CD14-positive monocyte (primary cell): Measurements from ENCODE around the gene TNFRSF18. TPM values are rescaled to one million over a fixed set of nuclear protein-coding genes. Genes with fewer than 3 reads are reported as not detected.

Source experiments
- DNase-seq, 3 donors: peaks; one replicate each; pipeline ENCODE4 v3.0.0-alpha.2; 2011 to 2022
- H2AFZ ChIP-seq: 2 replicates; pipeline ENCODE4 v1.6.0; 2012; ENCODE audit warnings: mild to moderate bottlenecking, low read depth, low read length, inconsistent platforms; ENCODE audit not compliant: insufficient read depth, poor library complexity, severe bottlenecking
- H3K27ac ChIP-seq, 2 donors: 1 replicate in 1 of 2; 2 replicates in 1 of 2; pipeline ENCODE4 v1.5.1; 2012 to 2013; ENCODE audit warnings: low read length in 2 of 2, control low read depth in 1 of 2, inconsistent platforms in 1 of 2, low read depth in 1 of 2, mild to moderate bottlenecking in 1 of 2
- H3K27me3 ChIP-seq, 2 donors: one replicate each; pipeline versions ENCODE4 v1.6.0 to v1.6.1; 2011 to 2013; ENCODE audit warnings: low read length in 2 of 2; ENCODE audit not compliant: control insufficient read depth in 2 of 2, insufficient read depth in 2 of 2
- H3K36me3 ChIP-seq, 2 donors: replicated peaks in 1 of 2; 1 replicate in 1 of 2; 2 replicates in 1 of 2; pipeline versions ENCODE4 v1.5.1 to v1.6.1; 2012 to 2013; ENCODE audit warnings: low read length in 2 of 2, control low read depth in 1 of 2, inconsistent platforms in 1 of 2, mild to moderate bottlenecking in 1 of 2; ENCODE audit not compliant: insufficient read depth in 2 of 2, control insufficient read depth in 1 of 2
- H3K4me1 ChIP-seq, 2 donors: 1 replicate in 1 of 2; 2 replicates in 1 of 2; pipeline versions ENCODE4 v1.5.1 to v1.6.1; 2012 to 2013; ENCODE audit warnings: low read length in 2 of 2, control low read depth in 1 of 2, inconsistent platforms in 1 of 2, mild to moderate bottlenecking in 1 of 2, moderate library complexity in 1 of 2; ENCODE audit not compliant: insufficient read depth in 2 of 2, control insufficient read depth in 1 of 2
- H3K4me2 ChIP-seq: replicated peaks from 2 replicates; pipeline ENCODE3; 2012; ENCODE audit warnings: low read length, moderate library complexity, mild to moderate bottlenecking; ENCODE audit not compliant: poor library complexity, severe bottlenecking; ENCODE audit errors: extremely low read depth
- H3K4me3 ChIP-seq, 3 experiments: fragments of 200-600 bp in 1 of 3; sonication (generic) in 1 of 3; replicated peaks in 1 of 3; 1 replicate in 2 of 3; 2 replicates in 1 of 3; pipeline ENCODE4 v1.5.1; 2011 to 2013; ENCODE audit warnings: low read length in 3 of 3, mild to moderate bottlenecking in 3 of 3, control low read depth in 2 of 3, low read depth in 2 of 3, inconsistent platforms in 1 of 3, moderate library complexity in 1 of 3
- H3K79me2 ChIP-seq: 2 replicates; pipeline ENCODE4 v1.6.0; 2012; ENCODE audit warnings: mild to moderate bottlenecking, control low read depth, inconsistent platforms, low read length, moderate library complexity; ENCODE audit not compliant: insufficient read depth
- H3K9ac ChIP-seq: 2 replicates; pipeline ENCODE4 v1.6.0; 2017; ENCODE audit warnings: low read length, mild to moderate bottlenecking; ENCODE audit not compliant: insufficient read depth, poor library complexity, severe bottlenecking
- H3K9me3 ChIP-seq, 2 donors: replicated peaks in 1 of 2; 1 replicate in 1 of 2; 2 replicates in 1 of 2; pipeline versions ENCODE4 v1.5.1 to v1.6.1; 2012 to 2013; ENCODE audit warnings: low read length in 2 of 2, control low read depth in 1 of 2; ENCODE audit not compliant: control insufficient read depth in 1 of 2, insufficient read depth in 1 of 2
- H4K20me1 ChIP-seq: 2 replicates; pipeline ENCODE4 v1.6.0; 2012; ENCODE audit warnings: mild to moderate bottlenecking, low read length, control low read depth, moderate library complexity; ENCODE audit not compliant: insufficient read depth
- H3K27ac Mint-ChIP-seq, 7 donors: one replicate each; pipeline ENCODE4 v1.8.0; 2020; ENCODE audit warnings: mild to moderate bottlenecking in 7 of 7, mixed read lengths in 7 of 7, moderate library complexity in 6 of 7, inconsistent platforms in 2 of 7
- H3K27me3 Mint-ChIP-seq, 3 donors: one replicate each; pipeline ENCODE4 v1.8.0; 2021 to 2022; ENCODE audit warnings: low read depth in 3 of 3, mild to moderate bottlenecking in 3 of 3, mixed read lengths in 3 of 3, moderate library complexity in 3 of 3, inconsistent platforms in 1 of 3
- H3K36me3 Mint-ChIP-seq, 2 donors: one replicate each; pipeline ENCODE4 v1.8.0; 2020; ENCODE audit warnings: mixed read lengths in 2 of 2, inconsistent platforms in 1 of 2, mild to moderate bottlenecking in 1 of 2
- H3K4me1 Mint-ChIP-seq: one replicate; pipeline ENCODE4 v1.8.0; 2020; ENCODE audit warnings: mild to moderate bottlenecking, mixed read lengths
- H3K4me3 Mint-ChIP-seq, 2 donors: one replicate each; pipeline ENCODE4 v1.8.0; 2020; ENCODE audit warnings: mild to moderate bottlenecking in 2 of 2, mixed read lengths in 2 of 2, moderate library complexity in 1 of 2
- H3K9me3 Mint-ChIP-seq, 7 donors: one replicate each; pipeline ENCODE4 v1.8.0; 2020 to 2022; ENCODE audit warnings: mixed read lengths in 7 of 7, mild to moderate bottlenecking in 6 of 7, moderate library complexity in 6 of 7, inconsistent platforms in 2 of 7
- WGBS: methylation state at CpG from one replicate; pipeline ENCODE4 v1.1.5; 2013; ENCODE audit warnings: missing lambda C conversion rate; ENCODE audit not compliant: insufficient coverage; 5-methylcytosine and 5-hydroxymethylcytosine counted together
- intact Hi-C, 2 donors: fragments of 100-400 bp; cut with micrococcal nuclease; formaldehyde crosslinking; loops; one replicate each; pipeline versions ENCODE4 v1.15.0 to v1.15.1; 2023
- polyA plus RNA-seq, 3 donors: library from polyadenylated mRNA; depleted of rRNA in 1 of 3; unstranded in 2 of 3; stranded (reverse) in 1 of 3; fragments of 300-500 nt in 2 of 3; fragments of >200 nt in 1 of 3; fragmentation: Illumina TruSeq in 2 of 3; gene quantifications; 1 replicate in 2 of 3; 2 replicates in 1 of 3; pipeline ENCODE4 v1.2.3, GENCODE V29; 2012 to 2021
- TF ChIP-seq, protein P1 (sequence below): fragments of 200-600 bp; IDR thresholded peaks from one replicate; pipeline ENCODE4 v1.8.0; 2022; ENCODE audit warnings: antibody characterized with exemption, mild to moderate bottlenecking

TNFRSF18 gene
- polyA plus RNA-seq, 3 donors, result not detected

GRCh38 chr1:1223891-1224290 lies 17.5 kb upstream of the TNFRSF18 start:
- no peaks in the 10 kb centered on the region for H3K27me3 ChIP-seq
- H3K9ac ChIP-seq, result no peak overlapping the region
- H3K9me3 ChIP-seq, result no peaks in the 10 kb centered on the region
- 96% methylated on average over 20 of the region's 21 CpGs for WGBS
- Mint-ChIP-seq H3K9me3 (peaks cover 0 to 2% (median 0%) of the 10 kb centered on the region in 7 donors), H3K4me3 (no peak overlapping the region), H3K4me1 (no peaks in the 10 kb centered on the region), H3K36me3 (peaks cover 59 to 85% of the 10 kb centered on the region in 2 donors), H3K27me3 (no peaks in the 10 kb centered on the region), H3K27ac (no peak overlapping the region)
- H3K79me2 ChIP-seq, result peaks cover 47% of the 10 kb centered on the region
- intact Hi-C loops, result no loop called here
- no peak overlapping the region for H3K27ac ChIP-seq
- peaks cover 88 to 99% of the 10 kb centered on the region in 2 donors for H3K36me3 ChIP-seq
- H3K4me2 ChIP-seq, result no peak overlapping the region
- H4K20me1 ChIP-seq, result peaks cover 90% of the 10 kb centered on the region
- TF ChIP-seq, protein P1, sequence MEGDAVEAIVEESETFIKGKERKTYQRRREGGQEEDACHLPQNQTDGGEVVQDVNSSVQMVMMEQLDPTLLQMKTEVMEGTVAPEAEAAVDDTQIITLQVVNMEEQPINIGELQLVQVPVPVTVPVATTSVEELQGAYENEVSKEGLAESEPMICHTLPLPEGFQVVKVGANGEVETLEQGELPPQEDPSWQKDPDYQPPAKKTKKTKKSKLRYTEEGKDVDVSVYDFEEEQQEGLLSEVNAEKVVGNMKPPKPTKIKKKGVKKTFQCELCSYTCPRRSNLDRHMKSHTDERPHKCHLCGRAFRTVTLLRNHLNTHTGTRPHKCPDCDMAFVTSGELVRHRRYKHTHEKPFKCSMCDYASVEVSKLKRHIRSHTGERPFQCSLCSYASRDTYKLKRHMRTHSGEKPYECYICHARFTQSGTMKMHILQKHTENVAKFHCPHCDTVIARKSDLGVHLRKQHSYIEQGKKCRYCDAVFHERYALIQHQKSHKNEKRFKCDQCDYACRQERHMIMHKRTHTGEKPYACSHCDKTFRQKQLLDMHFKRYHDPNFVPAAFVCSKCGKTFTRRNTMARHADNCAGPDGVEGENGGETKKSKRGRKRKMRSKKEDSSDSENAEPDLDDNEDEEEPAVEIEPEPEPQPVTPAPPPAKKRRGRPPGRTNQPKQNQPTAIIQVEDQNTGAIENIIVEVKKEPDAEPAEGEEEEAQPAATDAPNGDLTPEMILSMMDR, result no peak
- no peak overlapping the region for H3K4me3 ChIP-seq
- no peak for DNase-seq
- H3K4me1 ChIP-seq, result no peaks in the 10 kb centered on the region
- no peak overlapping the region for H2AFZ ChIP-seq

DNA sequence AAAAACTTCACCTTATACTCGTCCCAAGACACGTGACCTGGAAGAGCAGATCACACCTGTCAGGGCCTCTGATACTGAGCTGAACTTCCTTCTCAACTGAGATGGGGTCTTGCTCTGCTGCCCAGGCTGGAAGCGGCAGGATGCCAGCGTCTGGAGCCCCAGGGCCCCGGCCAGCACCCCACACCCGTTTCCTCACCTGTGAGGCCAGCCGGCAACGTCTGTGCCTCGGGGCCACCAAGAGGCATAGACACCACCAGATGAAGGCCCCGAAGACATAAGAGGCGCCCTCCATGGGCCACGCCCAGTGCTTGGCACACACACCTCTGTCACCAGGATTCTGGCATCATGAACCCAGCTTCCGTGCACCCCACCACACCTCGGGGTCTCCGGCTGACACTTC lies 16.9 kb upstream of the TNFRSF18 start:
- no peak overlapping the region for H3K4me3 ChIP-seq
- Mint-ChIP-seq H3K27me3 (no peaks in the 10 kb centered on the region), H3K4me3 (no peak overlapping the region), H3K27ac (peak overlapping the region in 1 of 7 donors; percentile 32), H3K36me3 (peaks cover 63 to 85% of the 10 kb centered on the region in 2 donors), H3K4me1 (no peaks in the 10 kb centered on the region), H3K9me3 (peaks cover 0 to 2% (median 0%) of the 10 kb centered on the region in 7 donors)
- H3K27me3 ChIP-seq, result no peaks in the 10 kb centered on the region
- H2AFZ ChIP-seq, result no peak overlapping the region
- TF ChIP-seq, protein P1, result no peak
- H3K9me3 ChIP-seq, result no peaks in the 10 kb centered on the region
- intact Hi-C loops, result no loop called here
- H3K4me2 ChIP-seq, result no peak overlapping the region
- H3K4me1 ChIP-seq, result no peaks in the 10 kb centered on the region
- no peak overlapping the region for H3K27ac ChIP-seq
- over 99% methylated on average over 13 of the region's 15 CpGs for WGBS
- peaks cover 86% of the 10 kb centered on the region for H4K20me1 ChIP-seq
- H3K9ac ChIP-seq, result no peak overlapping the region
- peaks cover 41% of the 10 kb centered on the region for H3K79me2 ChIP-seq
- H3K36me3 ChIP-seq, result peaks cover 88 to 99% of the 10 kb centered on the region in 2 donors
- DNase-seq, result no peak
